ENCODE results near the gene TMEM269.

DNA sequence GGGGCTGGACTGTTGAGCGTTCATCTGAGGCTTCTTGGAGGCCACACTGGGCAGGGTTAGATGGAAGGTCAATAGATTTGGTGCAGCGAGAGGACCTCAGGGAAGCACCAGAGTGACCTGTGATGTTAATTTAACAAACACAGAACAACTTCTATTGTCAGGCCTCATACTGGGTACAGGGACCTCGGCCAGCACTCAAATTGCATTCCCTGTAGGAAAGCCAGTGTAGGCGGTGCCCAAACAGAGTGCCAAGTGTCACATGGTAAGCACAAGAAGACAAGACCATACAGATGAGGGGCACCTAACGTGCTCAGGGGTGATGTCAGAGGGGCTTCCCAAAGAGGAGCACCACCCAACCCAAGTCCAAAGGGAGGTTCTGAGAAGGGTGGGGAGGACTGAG lies 1.3 kb downstream of the TMEM269 start:
- no peak for TF ChIP-seq EZH2 (IDR thresholded peaks at IDR 0.05; ENCODE audit: borderline replicate concordance, low read length)
- TF ChIP-seq, protein P1, sequence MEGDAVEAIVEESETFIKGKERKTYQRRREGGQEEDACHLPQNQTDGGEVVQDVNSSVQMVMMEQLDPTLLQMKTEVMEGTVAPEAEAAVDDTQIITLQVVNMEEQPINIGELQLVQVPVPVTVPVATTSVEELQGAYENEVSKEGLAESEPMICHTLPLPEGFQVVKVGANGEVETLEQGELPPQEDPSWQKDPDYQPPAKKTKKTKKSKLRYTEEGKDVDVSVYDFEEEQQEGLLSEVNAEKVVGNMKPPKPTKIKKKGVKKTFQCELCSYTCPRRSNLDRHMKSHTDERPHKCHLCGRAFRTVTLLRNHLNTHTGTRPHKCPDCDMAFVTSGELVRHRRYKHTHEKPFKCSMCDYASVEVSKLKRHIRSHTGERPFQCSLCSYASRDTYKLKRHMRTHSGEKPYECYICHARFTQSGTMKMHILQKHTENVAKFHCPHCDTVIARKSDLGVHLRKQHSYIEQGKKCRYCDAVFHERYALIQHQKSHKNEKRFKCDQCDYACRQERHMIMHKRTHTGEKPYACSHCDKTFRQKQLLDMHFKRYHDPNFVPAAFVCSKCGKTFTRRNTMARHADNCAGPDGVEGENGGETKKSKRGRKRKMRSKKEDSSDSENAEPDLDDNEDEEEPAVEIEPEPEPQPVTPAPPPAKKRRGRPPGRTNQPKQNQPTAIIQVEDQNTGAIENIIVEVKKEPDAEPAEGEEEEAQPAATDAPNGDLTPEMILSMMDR (IDR thresholded peaks at IDR 0.05; ENCODE audit: low read length), result no peak
